SK-N-SH treated with all-trans-retinoic acid at 6 μM for 48 hours (cell line): ENCODE measurements around the gene RSPRY1.

Source experiments
- ATAC-seq: fragments of 200-7000 bp; cut with Tn5 transposase; 3 replicates; pipeline ENCODE4 v1.9.1; 2020; ENCODE audit warnings: mild to moderate bottlenecking, moderate library complexity
- ARNTL ChIP-seq: fragments of 450-650 bp; formaldehyde crosslinking; IDR thresholded peaks from 2 replicates; pipeline ENCODE4 v1.5.0; 2020; ENCODE audit warnings: low read depth, mild to moderate bottlenecking, moderate library complexity, borderline replicate concordance
- BACH2 ChIP-seq: fragments of 250-450 bp; sonication (Bioruptor Pico); IDR thresholded peaks from 2 replicates; pipeline ENCODE4 v1.9.0; 2021; ENCODE audit warnings: mild to moderate bottlenecking, borderline replicate concordance
- CSDC2 ChIP-seq: fragments of 250-450 bp; sonication (Bioruptor Pico); IDR thresholded peaks from 2 replicates; pipeline ENCODE4 v1.5.0; 2020; ENCODE audit warnings: mild to moderate bottlenecking, moderate library complexity
- ESRRG ChIP-seq: fragments of 250-450 bp; sonication (Bioruptor Pico); IDR thresholded peaks from 2 replicates; pipeline ENCODE4 v1.6.1; 2021; ENCODE audit warnings: mild to moderate bottlenecking
- GLIS3 ChIP-seq: fragments of 250-450 bp; sonication (Bioruptor Pico); IDR thresholded peaks from 2 replicates; pipeline ENCODE4 v1.5.0; 2020; ENCODE audit warnings: mild to moderate bottlenecking, moderate library complexity
- ISL1 ChIP-seq: fragments of 250-450 bp; sonication (Bioruptor Pico); IDR thresholded peaks from 2 replicates; pipeline ENCODE4 v2.1.2; 2022; ENCODE audit warnings: mild to moderate bottlenecking, moderate library complexity
- OSR1 ChIP-seq: fragments of 250-450 bp; sonication (Bioruptor Pico); IDR thresholded peaks from 2 replicates; pipeline ENCODE4 v1.8.0; 2022; ENCODE audit warnings: moderate library complexity, mild to moderate bottlenecking, inconsistent platforms
- PPARA ChIP-seq: fragments of 250-450 bp; sonication (Bioruptor Pico); IDR thresholded peaks from 2 replicates; pipeline ENCODE4 v1.5.0; 2020; ENCODE audit warnings: mild to moderate bottlenecking, borderline replicate concordance
- RARB ChIP-seq: fragments of 250-450 bp; sonication (Bioruptor Pico); IDR thresholded peaks from 2 replicates; pipeline ENCODE4 v1.8.0; 2021; ENCODE audit warnings: mild to moderate bottlenecking, moderate library complexity
- SNAI2 ChIP-seq: fragments of 250-450 bp; sonication (Bioruptor Pico); IDR thresholded peaks from 2 replicates; pipeline ENCODE4 v1.5.0; 2020; ENCODE audit warnings: mild to moderate bottlenecking, moderate library complexity
- TCF4 ChIP-seq: fragments of 250-450 bp; sonication (Bioruptor Pico); IDR thresholded peaks from 2 replicates; pipeline ENCODE4 v1.8.0; 2021; ENCODE audit warnings: mild to moderate bottlenecking, moderate library complexity, borderline replicate concordance
- TOX ChIP-seq: fragments of 250-450 bp; sonication (Bioruptor Pico); IDR thresholded peaks from 2 replicates; pipeline ENCODE4 v1.8.0; 2021; ENCODE audit warnings: mild to moderate bottlenecking, moderate library complexity, borderline replicate concordance
- ZC3H10 ChIP-seq: fragments of 250-450 bp; sonication (Bioruptor Pico); IDR thresholded peaks from 2 replicates; pipeline ENCODE4 v1.5.1; 2021; ENCODE audit warnings: mild to moderate bottlenecking, moderate library complexity
- ZFP30 ChIP-seq: fragments of 450-650 bp; formaldehyde crosslinking; IDR thresholded peaks from 2 replicates; pipeline ENCODE4 v1.5.0; 2022; ENCODE audit warnings: mild to moderate bottlenecking, moderate library complexity
- ZNF565 ChIP-seq: fragments of 450-650 bp; formaldehyde crosslinking; conservative IDR thresholded peaks from 2 replicates; pipeline ENCODE4 v1.5.0; 2020; ENCODE audit warnings: low read depth, mild to moderate bottlenecking, moderate library complexity
- ZNF70 ChIP-seq: fragments of 450-650 bp; formaldehyde crosslinking; IDR thresholded peaks from 2 replicates; pipeline ENCODE4 v1.5.0; 2020; ENCODE audit warnings: mild to moderate bottlenecking, moderate library complexity
- ZNF8 ChIP-seq: fragments of 450-650 bp; formaldehyde crosslinking; IDR thresholded peaks from 2 replicates; pipeline ENCODE4 v1.5.0; 2020; ENCODE audit warnings: mild to moderate bottlenecking, moderate library complexity
- TF ChIP-seq, protein P1 (sequence below): fragments of 250-450 bp; sonication (Bioruptor Pico); IDR thresholded peaks from 2 replicates; pipeline ENCODE4 v1.8.0; 2021; ENCODE audit warnings: low read depth, mild to moderate bottlenecking, moderate library complexity, borderline replicate concordance
- TF ChIP-seq, protein P2 (sequence below): fragments of 250-450 bp; sonication (Bioruptor Pico); IDR thresholded peaks from 2 replicates; pipeline ENCODE4 v1.5.1; 2020; ENCODE audit warnings: low read depth, mild to moderate bottlenecking, moderate library complexity
- TF ChIP-seq, protein P3 (sequence below): fragments of 250-450 bp; sonication (Bioruptor Pico); IDR thresholded peaks from 2 replicates; pipeline ENCODE4 v1.5.1; 2021; ENCODE audit warnings: mild to moderate bottlenecking, moderate library complexity
- TF ChIP-seq, protein P4 (sequence below): fragments of 250-450 bp; sonication (Bioruptor Pico); IDR thresholded peaks from 2 replicates; pipeline ENCODE4 v1.8.0; 2020; ENCODE audit warnings: mild to moderate bottlenecking, moderate library complexity, borderline replicate concordance
- TF ChIP-seq, protein P5 (sequence below): fragments of 250-450 bp; sonication (Bioruptor Pico); IDR thresholded peaks from 2 replicates; pipeline ENCODE4 v1.5.0; 2020; ENCODE audit warnings: mild to moderate bottlenecking, moderate library complexity

RSPRY1 gene

DNA sequence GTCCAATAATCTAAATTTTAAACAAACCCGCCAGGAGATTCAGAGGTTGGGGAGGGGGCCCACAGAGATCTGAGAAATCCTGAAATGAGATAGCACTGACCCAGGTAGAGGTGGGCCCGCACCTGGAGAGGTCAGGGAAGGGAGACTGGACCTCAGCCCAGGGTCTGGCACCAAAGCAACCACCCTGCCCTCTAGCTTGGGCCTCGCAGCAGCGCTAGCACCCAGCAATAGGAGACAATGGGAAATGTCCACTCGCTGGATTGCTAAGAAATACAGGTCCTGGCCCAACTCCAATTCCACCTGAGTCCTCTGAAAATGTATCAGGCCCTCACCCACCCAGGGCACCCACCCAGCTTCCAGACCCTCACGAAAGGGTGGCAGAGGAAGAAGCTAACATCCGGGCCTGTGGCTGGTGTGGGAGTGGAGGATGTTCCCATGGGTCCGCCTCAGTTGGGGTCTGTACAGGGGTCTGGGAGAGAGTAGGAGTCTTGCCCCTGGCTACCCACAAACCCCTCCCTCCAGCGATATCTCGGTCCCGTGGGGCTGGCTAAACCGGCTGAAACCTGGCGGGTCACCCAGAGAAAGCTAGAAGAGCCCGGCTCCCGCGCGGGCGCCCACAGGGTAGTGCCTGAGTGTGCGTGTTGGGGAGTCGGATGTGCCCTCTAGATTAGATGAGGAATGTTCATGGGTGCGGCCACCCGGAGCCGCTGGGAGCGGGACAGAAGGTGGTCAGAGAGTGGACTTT lies 97.3 kb downstream of the RSPRY1 start:
- TF ChIP-seq TOX (no peak), PPARA (CRISPR knock-in tag) (no peak), ISL1 (CRISPR knock-in tag) (no peak), TCF4 (CRISPR knock-in tag) (no peak), RARB (CRISPR knock-in tag) (no peak), OSR1 (CRISPR knock-in tag) (no peak), BACH2 (CRISPR knock-in tag) (no peak), ESRRG (CRISPR knock-in tag) (no peak), ZNF565 (CRISPR knock-in tag) (no peak), ARNTL (CRISPR knock-in tag) (no peak), SNAI2 (no peak)
- TF ChIP-seq, protein P1, sequence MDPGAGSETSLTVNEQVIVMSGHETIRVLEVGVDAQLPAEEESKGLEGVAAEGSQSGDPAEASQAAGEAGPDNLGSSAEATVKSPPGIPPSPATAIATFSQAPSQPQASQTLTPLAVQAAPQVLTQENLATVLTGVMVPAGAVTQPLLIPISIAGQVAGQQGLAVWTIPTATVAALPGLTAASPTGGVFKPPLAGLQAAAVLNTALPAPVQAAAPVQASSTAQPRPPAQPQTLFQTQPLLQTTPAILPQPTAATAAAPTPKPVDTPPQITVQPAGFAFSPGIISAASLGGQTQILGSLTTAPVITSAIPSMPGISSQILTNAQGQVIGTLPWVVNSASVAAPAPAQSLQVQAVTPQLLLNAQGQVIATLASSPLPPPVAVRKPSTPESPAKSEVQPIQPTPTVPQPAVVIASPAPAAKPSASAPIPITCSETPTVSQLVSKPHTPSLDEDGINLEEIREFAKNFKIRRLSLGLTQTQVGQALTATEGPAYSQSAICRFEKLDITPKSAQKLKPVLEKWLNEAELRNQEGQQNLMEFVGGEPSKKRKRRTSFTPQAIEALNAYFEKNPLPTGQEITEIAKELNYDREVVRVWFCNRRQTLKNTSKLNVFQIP (CRISPR knock-in tag): no peak
- TF ChIP-seq, protein P2, sequence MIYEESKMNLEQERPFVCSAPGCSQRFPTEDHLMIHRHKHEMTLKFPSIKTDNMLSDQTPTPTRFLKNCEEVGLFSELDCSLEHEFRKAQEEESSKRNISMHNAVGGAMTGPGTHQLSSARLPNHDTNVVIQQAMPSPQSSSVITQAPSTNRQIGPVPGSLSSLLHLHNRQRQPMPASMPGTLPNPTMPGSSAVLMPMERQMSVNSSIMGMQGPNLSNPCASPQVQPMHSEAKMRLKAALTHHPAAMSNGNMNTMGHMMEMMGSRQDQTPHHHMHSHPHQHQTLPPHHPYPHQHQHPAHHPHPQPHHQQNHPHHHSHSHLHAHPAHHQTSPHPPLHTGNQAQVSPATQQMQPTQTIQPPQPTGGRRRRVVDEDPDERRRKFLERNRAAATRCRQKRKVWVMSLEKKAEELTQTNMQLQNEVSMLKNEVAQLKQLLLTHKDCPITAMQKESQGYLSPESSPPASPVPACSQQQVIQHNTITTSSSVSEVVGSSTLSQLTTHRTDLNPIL (CRISPR knock-in tag): no peak
- no peak for ATAC-seq

DNA sequence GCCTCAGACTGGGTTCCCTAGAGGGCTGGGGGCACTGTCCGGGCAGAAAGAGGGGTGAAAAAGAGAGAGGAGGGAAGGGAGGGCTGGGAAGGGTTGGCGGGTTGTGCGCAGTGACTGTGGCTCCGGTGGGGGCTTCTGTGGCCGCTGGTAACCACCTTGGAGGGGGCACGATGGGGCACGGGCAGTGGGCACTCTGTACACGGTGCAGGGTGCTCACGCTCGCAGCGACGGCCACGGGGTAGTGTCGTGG lies 97.8 kb downstream of the RSPRY1 start:
- no peak for ATAC-seq
- TF ChIP-seq CSDC2: no peak
- TF ChIP-seq, protein P1 (CRISPR knock-in tag): no peak
- TF ChIP-seq PPARA (CRISPR knock-in tag): no peak
- no peak for TF ChIP-seq ISL1 (CRISPR knock-in tag)
- TF ChIP-seq ESRRG (CRISPR knock-in tag): no peak
- TF ChIP-seq SNAI2: no peak
- no peak for TF ChIP-seq ZC3H10
- no peak for TF ChIP-seq RARB (CRISPR knock-in tag)
- TF ChIP-seq ZFP30: no peak
- TF ChIP-seq, protein P3, sequence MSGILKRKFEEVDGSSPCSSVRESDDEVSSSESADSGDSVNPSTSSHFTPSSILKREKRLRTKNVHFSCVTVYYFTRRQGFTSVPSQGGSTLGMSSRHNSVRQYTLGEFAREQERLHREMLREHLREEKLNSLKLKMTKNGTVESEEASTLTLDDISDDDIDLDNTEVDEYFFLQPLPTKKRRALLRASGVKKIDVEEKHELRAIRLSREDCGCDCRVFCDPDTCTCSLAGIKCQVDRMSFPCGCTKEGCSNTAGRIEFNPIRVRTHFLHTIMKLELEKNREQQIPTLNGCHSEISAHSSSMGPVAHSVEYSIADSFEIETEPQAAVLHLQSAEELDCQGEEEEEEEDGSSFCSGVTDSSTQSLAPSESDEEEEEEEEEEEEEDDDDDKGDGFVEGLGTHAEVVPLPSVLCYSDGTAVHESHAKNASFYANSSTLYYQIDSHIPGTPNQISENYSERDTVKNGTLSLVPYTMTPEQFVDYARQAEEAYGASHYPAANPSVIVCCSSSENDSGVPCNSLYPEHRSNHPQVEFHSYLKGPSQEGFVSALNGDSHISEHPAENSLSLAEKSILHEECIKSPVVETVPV (CRISPR knock-in tag): no peak
- no peak for TF ChIP-seq GLIS3 (CRISPR knock-in tag)
- TF ChIP-seq, protein P4, sequence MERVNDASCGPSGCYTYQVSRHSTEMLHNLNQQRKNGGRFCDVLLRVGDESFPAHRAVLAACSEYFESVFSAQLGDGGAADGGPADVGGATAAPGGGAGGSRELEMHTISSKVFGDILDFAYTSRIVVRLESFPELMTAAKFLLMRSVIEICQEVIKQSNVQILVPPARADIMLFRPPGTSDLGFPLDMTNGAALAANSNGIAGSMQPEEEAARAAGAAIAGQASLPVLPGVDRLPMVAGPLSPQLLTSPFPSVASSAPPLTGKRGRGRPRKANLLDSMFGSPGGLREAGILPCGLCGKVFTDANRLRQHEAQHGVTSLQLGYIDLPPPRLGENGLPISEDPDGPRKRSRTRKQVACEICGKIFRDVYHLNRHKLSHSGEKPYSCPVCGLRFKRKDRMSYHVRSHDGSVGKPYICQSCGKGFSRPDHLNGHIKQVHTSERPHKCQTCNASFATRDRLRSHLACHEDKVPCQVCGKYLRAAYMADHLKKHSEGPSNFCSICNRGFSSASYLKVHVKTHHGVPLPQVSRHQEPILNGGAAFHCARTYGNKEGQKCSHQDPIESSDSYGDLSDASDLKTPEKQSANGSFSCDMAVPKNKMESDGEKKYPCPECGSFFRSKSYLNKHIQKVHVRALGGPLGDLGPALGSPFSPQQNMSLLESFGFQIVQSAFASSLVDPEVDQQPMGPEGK (CRISPR knock-in tag): no peak
- no peak for TF ChIP-seq BACH2 (CRISPR knock-in tag)
- no peak for TF ChIP-seq ARNTL (CRISPR knock-in tag)
- no peak for TF ChIP-seq OSR1 (CRISPR knock-in tag)
- TF ChIP-seq ZNF565 (CRISPR knock-in tag): no peak
- TF ChIP-seq TCF4 (CRISPR knock-in tag): no peak
- TF ChIP-seq TOX: no peak
- TF ChIP-seq ZNF70 (CRISPR knock-in tag): no peak

DNA sequence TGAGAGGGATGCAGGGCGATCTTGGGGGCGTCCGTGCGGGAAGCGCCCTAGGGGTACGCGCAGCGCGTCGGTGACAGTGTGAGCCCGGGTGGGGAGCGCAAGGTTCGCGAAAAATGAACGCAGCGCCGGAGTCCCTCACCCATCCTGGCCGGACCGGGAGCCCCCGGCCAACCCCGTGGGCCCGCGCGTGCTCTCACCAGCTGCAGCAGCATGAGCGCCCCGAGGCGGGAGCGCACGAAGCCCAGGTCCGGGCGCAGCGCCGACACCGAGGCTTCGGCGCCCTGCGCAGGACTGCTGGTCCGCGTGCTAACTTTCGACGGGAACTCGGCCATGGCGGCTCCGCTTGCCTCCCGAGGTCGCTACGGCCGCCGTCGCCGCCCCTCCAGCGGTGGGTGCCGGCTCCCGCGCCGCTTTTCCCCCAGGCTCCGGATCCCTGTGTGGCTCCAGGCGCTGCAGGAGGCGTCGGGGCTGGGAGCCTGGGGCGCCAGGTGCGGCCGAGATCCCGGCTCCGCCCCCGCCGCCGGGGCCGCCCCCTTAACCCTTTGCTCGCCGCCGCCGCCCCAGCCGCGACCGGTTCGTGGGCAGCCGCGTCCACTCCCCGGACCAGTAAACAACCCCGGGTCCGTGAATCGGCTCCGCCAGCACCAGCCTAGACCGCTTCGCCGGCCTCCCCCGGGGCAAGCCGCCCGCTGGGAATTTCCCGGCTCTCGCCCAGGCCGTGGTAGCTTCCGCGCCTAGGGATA lies 98.3 kb downstream of the RSPRY1 start, which contains the start of gene PLLP:
PLLP (minus strand) TSS at position 464 of the 743 bp plus-strand sequence; CDS start at position 332, 132 bp downstream.
- TF ChIP-seq ZNF70 (CRISPR knock-in tag) (no peak), ESRRG (CRISPR knock-in tag) (no peak), TCF4 (CRISPR knock-in tag) (no peak), ARNTL (CRISPR knock-in tag) (no peak), GLIS3 (CRISPR knock-in tag) (no peak), ZC3H10 (no peak), ZNF8 (no peak)
- TF ChIP-seq, protein P4 (CRISPR knock-in tag): no peak
- TF ChIP-seq, protein P5, sequence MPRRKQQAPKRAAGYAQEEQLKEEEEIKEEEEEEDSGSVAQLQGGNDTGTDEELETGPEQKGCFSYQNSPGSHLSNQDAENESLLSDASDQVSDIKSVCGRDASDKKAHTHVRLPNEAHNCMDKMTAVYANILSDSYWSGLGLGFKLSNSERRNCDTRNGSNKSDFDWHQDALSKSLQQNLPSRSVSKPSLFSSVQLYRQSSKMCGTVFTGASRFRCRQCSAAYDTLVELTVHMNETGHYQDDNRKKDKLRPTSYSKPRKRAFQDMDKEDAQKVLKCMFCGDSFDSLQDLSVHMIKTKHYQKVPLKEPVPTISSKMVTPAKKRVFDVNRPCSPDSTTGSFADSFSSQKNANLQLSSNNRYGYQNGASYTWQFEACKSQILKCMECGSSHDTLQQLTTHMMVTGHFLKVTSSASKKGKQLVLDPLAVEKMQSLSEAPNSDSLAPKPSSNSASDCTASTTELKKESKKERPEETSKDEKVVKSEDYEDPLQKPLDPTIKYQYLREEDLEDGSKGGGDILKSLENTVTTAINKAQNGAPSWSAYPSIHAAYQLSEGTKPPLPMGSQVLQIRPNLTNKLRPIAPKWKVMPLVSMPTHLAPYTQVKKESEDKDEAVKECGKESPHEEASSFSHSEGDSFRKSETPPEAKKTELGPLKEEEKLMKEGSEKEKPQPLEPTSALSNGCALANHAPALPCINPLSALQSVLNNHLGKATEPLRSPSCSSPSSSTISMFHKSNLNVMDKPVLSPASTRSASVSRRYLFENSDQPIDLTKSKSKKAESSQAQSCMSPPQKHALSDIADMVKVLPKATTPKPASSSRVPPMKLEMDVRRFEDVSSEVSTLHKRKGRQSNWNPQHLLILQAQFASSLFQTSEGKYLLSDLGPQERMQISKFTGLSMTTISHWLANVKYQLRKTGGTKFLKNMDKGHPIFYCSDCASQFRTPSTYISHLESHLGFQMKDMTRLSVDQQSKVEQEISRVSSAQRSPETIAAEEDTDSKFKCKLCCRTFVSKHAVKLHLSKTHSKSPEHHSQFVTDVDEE (CRISPR knock-in tag): no peak
- peak; percentile 72 for ATAC-seq
